Measurements from ENCODE around the gene UFC1.

Gene UFC1

GRCh38 chr1:161176468-161177111 is 22.8 kb downstream of the UFC1 start:
- no peak for DNase-seq (ENCODE audit: low read depth, low spot score)
- no peak overlapping the region for H3K27ac ChIP-seq
- no peak for TF ChIP-seq POLR2AphosphoS5 (IDR thresholded peaks at IDR 0.05; ENCODE audit: borderline replicate concordance, low read depth, low read length)
- TF ChIP-seq EZH2 (IDR thresholded peaks at IDR 0.05) = no peak
- no peak for TF ChIP-seq FOXP2 (optimal IDR thresholded peaks at IDR 0.05; ENCODE audit: control extremely low read depth, extremely low read length, insufficient read depth)

GRCh38 chr1:161177112-161177935 is 23.5 kb downstream of the UFC1 start, which contains the start of gene B4GALT3:
B4GALT3 (minus strand) TSS chr1:161177507; CDS start chr1:161176060, 1,447 bp downstream.
- no peak for DNase-seq (ENCODE audit: low read depth, low spot score)
- H3K9me3 ChIP-seq (ENCODE audit: low read depth, low read length) = no peaks in the 10 kb centered on the region
- H3K4me3 ChIP-seq = peak within 1 kb of the TSS; percentile 99
- H3K27ac ChIP-seq = peak within 1 kb of the TSS; percentile 51
- H3K36me3 ChIP-seq (ENCODE audit: insufficient read depth, low read length) = peaks cover 26% of the 10 kb centered on the region
- TF ChIP-seq POLR2AphosphoS5 (IDR thresholded peaks at IDR 0.05; ENCODE audit: borderline replicate concordance, low read depth, low read length) (peak; percentile 94), EZH2 (IDR thresholded peaks at IDR 0.05) (no peak)
- H3K9ac ChIP-seq (ENCODE audit: insufficient read length) = peak within 1 kb of the TSS; percentile 93

More at GRCh38 chr1:161176468-161177111, 22.8 kb downstream of the UFC1 start:
- Histone ChIP-seq H3K9me3 (ENCODE audit: low read depth, low read length) (no peaks in the 10 kb centered on the region), H3K9ac (ENCODE audit: insufficient read length) (peak overlapping the region; percentile 93), H3K4me3 (peak overlapping the region; percentile 99), H3K36me3 (ENCODE audit: insufficient read depth, low read length) (peaks cover 33% of the 10 kb centered on the region)

GRCh38 chr1:161177936-161178244 is 24.1 kb downstream of the UFC1 start:
- TF ChIP-seq POLR2AphosphoS5 (IDR thresholded peaks at IDR 0.05; ENCODE audit: borderline replicate concordance, low read depth, low read length) = no peak
- no peak for TF ChIP-seq EZH2 (IDR thresholded peaks at IDR 0.05)
- no peak for TF ChIP-seq FOXP2 (optimal IDR thresholded peaks at IDR 0.05; ENCODE audit: control extremely low read depth, extremely low read length, insufficient read depth)
- peaks cover 20% of the 10 kb centered on the region for H3K36me3 ChIP-seq (ENCODE audit: insufficient read depth, low read length)
- no peak for DNase-seq (ENCODE audit: low read depth, low spot score)
- H3K9me3 ChIP-seq (ENCODE audit: low read depth, low read length) = no peaks in the 10 kb centered on the region
- H3K4me3 ChIP-seq = peak overlapping the region; percentile 99
- H3K9ac ChIP-seq (ENCODE audit: insufficient read length) = peak overlapping the region; percentile 93
- H3K27ac ChIP-seq = peak overlapping the region; percentile 51

GRCh38 chr1:161179698-161180097 is 25.9 kb downstream of the UFC1 start:
- H3K4me3 ChIP-seq = no peak overlapping the region
- no peaks in the 10 kb centered on the region for H3K9me3 ChIP-seq (ENCODE audit: low read depth, low read length)
- DNase-seq (ENCODE audit: low read depth, low spot score) = no peak
- H3K27ac ChIP-seq = 0 out of 2 replicates have a peak overlapping the region, but pooled peaks have one; percentile 11
- H3K9ac ChIP-seq (ENCODE audit: insufficient read length) = no peak overlapping the region
- H3K36me3 ChIP-seq (ENCODE audit: insufficient read depth, low read length) = peaks cover 7% of the 10 kb centered on the region; the same call in 1 of the 2 replicates
- no peak for TF ChIP-seq EZH2 (IDR thresholded peaks at IDR 0.05)

GRCh38 chr1:161180639-161181038 is 26.9 kb downstream of the UFC1 start:
- no peak for DNase-seq (ENCODE audit: low read depth, low spot score)
- no peaks in the 10 kb centered on the region; the same call in 1 of the 2 replicates for H3K36me3 ChIP-seq (ENCODE audit: insufficient read depth, low read length)
- TF ChIP-seq FOXP2 (optimal IDR thresholded peaks at IDR 0.05; ENCODE audit: control extremely low read depth, extremely low read length, insufficient read depth) (no peak), EZH2 (IDR thresholded peaks at IDR 0.05) (no peak), POLR2AphosphoS5 (IDR thresholded peaks at IDR 0.05; ENCODE audit: borderline replicate concordance, low read depth, low read length) (no peak)
- no peak overlapping the region for H3K27ac ChIP-seq
- H3K9me3 ChIP-seq (ENCODE audit: low read depth, low read length) = no peaks in the 10 kb centered on the region
- no peak overlapping the region for H3K4me3 ChIP-seq
- H3K9ac ChIP-seq (ENCODE audit: insufficient read length) = no peak overlapping the region

- H3K27ac ChIP-seq = no peak overlapping the region
- no peaks in the 10 kb centered on the region for H3K9me3 ChIP-seq (ENCODE audit: low read depth, low read length)
- H3K4me3 ChIP-seq = no peak overlapping the region
- TF ChIP-seq EZH2 (IDR thresholded peaks at IDR 0.05) (no peak), POLR2AphosphoS5 (IDR thresholded peaks at IDR 0.05; ENCODE audit: borderline replicate concordance, low read depth, low read length) (no peak), FOXP2 (optimal IDR thresholded peaks at IDR 0.05; ENCODE audit: control extremely low read depth, extremely low read length, insufficient read depth) (no peak)
- no peak for DNase-seq (ENCODE audit: low read depth, low spot score)
- no peaks in the 10 kb centered on the region for H3K36me3 ChIP-seq (ENCODE audit: insufficient read depth, low read length)
- H3K9ac ChIP-seq (ENCODE audit: insufficient read length) = no peak overlapping the region
Observed at GRCh38 chr1:161182214-161182613, 28.4 kb downstream of the UFC1 start.

GRCh38 chr1:161185282-161185682 is 31.5 kb downstream of the UFC1 start:
- Histone ChIP-seq H3K9me3 (ENCODE audit: low read depth, low read length) (no peaks in the 10 kb centered on the region), H3K27ac (peak overlapping the region; percentile 88), H3K4me3 (peak overlapping the region; percentile 67), H3K9ac (ENCODE audit: insufficient read length) (no peak overlapping the region), H3K36me3 (ENCODE audit: insufficient read depth, low read length) (no peaks in the 10 kb centered on the region)
- TF ChIP-seq POLR2AphosphoS5 (IDR thresholded peaks at IDR 0.05; ENCODE audit: borderline replicate concordance, low read depth, low read length) (no peak), FOXP2 (optimal IDR thresholded peaks at IDR 0.05; ENCODE audit: control extremely low read depth, extremely low read length, insufficient read depth) (no peak), EZH2 (IDR thresholded peaks at IDR 0.05) (no peak)
- DNase-seq (ENCODE audit: low read depth, low spot score) = no peak

- no peak for TF ChIP-seq FOXP2 (optimal IDR thresholded peaks at IDR 0.05; ENCODE audit: control extremely low read depth, extremely low read length, insufficient read depth)
- TF ChIP-seq EZH2 (IDR thresholded peaks at IDR 0.05) = no peak
- no peak; the same call in 1 of the 2 replicates for TF ChIP-seq POLR2AphosphoS5 (IDR thresholded peaks at IDR 0.05; ENCODE audit: borderline replicate concordance, low read depth, low read length)
- Histone ChIP-seq H3K4me3 (peak overlapping the region; percentile 67), H3K27ac (peak overlapping the region; percentile 88), H3K9me3 (ENCODE audit: low read depth, low read length) (no peaks in the 10 kb centered on the region), H3K9ac (ENCODE audit: insufficient read length) (peak overlapping the region; percentile 46), H3K36me3 (ENCODE audit: insufficient read depth, low read length) (peaks cover 3% of the 10 kb centered on the region; the same call in 1 of the 2 replicates)
- no peak for DNase-seq (ENCODE audit: low read depth, low spot score)
Observed at GRCh38 chr1:161185732-161186311, 32.0 kb downstream of the UFC1 start.

Data from SK-N-MC (cell line).